Spinal cord (tissue), 10 donors: Measurements from ENCODE around the gene RFPL1. TPM values are rescaled to one million over a fixed set of nuclear protein-coding genes. Genes with fewer than 3 reads are reported as not detected.
"Not testable (repeated sequence)": the region's sequence is repeated elsewhere in the genome, so short reads cannot be mapped to it uniquely, and the experiment has no call there.

Source experiments
- DNase-seq, 6 donors: peaks; one replicate each; pipeline versions ENCODE4 v3.0.0 to v3.0.0-alpha.2; 2013 to 2015; ENCODE audit warnings: low spot score in 6 of 6, low read depth in 4 of 6
- H3K27ac ChIP-seq: one replicate; pipeline ENCODE4 v1.5.1; 2013; ENCODE audit warnings: low read depth, low read length, control low read depth
- H3K27me3 ChIP-seq: one replicate; pipeline ENCODE4 v1.6.1; 2013; ENCODE audit warnings: low read length; ENCODE audit not compliant: control insufficient read depth, insufficient read depth
- H3K36me3 ChIP-seq: one replicate; pipeline ENCODE4 v1.6.1; 2013; ENCODE audit warnings: low read length; ENCODE audit not compliant: control insufficient read depth, insufficient read depth
- H3K4me1 ChIP-seq: one replicate; pipeline ENCODE4 v1.6.1; 2013; ENCODE audit warnings: low read length; ENCODE audit not compliant: control insufficient read depth, insufficient read depth
- H3K4me3 ChIP-seq: one replicate; pipeline ENCODE4 v1.5.1; 2013; ENCODE audit warnings: low read depth, low read length, control low read depth
- H3K9me3 ChIP-seq: one replicate; pipeline ENCODE4 v1.6.1; 2013; ENCODE audit warnings: low read length; ENCODE audit not compliant: control insufficient read depth, insufficient read depth
- whole genome bisulfite sequencing: methylation state at CpG from one replicate; pipeline ENCODE4 v1.1.5; 2013; ENCODE audit warnings: missing lambda C conversion rate; ENCODE audit not compliant: insufficient coverage; 5-methylcytosine and 5-hydroxymethylcytosine counted together
- polyA plus RNA-seq, 2 donors: library from polyadenylated mRNA; unstranded; fragments of 120-200 nt; gene quantifications; one replicate each; pipeline ENCODE4 v1.2.1, GENCODE V29; 2013; ENCODE audit not compliant: insufficient read length in 2 of 2
- total RNA-seq, 2 donors: library from RNA; depleted of rRNA in 1 of 2; stranded (reverse); fragments of 120-200 nt in 1 of 2; fragments of >200 nt in 1 of 2; gene quantifications; one replicate each; pipeline versions ENCODE4 v1.2.3 to v1.2.4, GENCODE V29; 2013 to 2014
- donor health status: healthy.

RFPL1 gene
- total and polyA plus RNA-seq, 4 donors = 1.9 to 6.3 TPM; not detected in 2

DNA sequence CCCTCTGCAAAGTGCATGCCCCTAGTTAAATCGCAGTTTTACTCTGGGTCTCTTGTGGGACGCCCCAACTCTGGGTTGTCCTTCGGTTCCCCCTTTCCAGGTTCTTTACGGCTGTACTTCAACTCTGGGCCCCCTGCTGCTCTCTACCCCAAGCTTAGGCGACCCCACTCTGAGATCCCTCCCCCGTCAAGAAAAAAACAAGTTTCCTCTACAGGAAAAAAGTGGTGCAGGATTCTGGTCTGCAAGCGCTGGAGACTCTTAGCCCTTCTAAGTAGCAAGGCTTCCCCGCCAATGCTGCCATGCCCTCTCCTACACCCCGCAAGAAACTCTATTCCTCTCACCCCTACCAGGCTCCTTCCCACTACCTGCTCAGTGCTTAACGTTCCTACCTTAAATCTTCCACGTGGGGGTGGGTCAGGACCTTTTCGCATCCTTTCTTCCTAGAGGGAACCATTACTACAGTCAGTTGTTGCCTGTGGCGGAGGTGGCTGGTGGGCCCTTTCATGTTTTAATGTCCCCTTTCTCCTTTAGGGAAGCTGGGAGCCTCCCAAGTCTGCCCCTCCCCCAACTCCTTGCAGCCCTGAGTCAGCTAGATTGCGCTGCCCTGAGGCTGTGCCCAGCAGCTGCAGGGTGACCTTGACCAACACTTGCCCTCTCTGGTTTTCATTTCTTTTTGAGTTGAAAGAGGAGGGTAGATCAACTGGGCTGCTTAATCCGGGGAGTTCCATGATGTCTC is 43.0 kb downstream of the RFPL1 start:
- H3K4me1 ChIP-seq = peaks cover 56% of the 10 kb centered on the region
- H3K27me3 ChIP-seq = peaks cover 19% of the 10 kb centered on the region
- H3K9me3 ChIP-seq = no peaks in the 10 kb centered on the region
- H3K36me3 ChIP-seq = peaks cover 34% of the 10 kb centered on the region
- 3% methylated on average over 11 of the region's 15 CpGs for whole genome bisulfite sequencing
- no peak overlapping the region for H3K27ac ChIP-seq
- H3K4me3 ChIP-seq = peak overlapping the region; percentile 36
- peak in 1 of 6 donors; percentile 15 for DNase-seq

- H3K9me3 ChIP-seq = no peaks in the 10 kb centered on the region
- H3K27me3 ChIP-seq = peaks cover 19% of the 10 kb centered on the region
- H3K36me3 ChIP-seq = peaks cover 38% of the 10 kb centered on the region
- H3K4me1 ChIP-seq = peaks cover 48% of the 10 kb centered on the region
- H3K4me3 ChIP-seq = no peak overlapping the region
- no peak for DNase-seq
- H3K27ac ChIP-seq = no peak overlapping the region
- 71% methylated on average over 11 of the region's 11 CpGs for WGBS
These were observed 43.9 kb downstream of the RFPL1 start for GRCh38 chr22:29482253-29482652.

DNA sequence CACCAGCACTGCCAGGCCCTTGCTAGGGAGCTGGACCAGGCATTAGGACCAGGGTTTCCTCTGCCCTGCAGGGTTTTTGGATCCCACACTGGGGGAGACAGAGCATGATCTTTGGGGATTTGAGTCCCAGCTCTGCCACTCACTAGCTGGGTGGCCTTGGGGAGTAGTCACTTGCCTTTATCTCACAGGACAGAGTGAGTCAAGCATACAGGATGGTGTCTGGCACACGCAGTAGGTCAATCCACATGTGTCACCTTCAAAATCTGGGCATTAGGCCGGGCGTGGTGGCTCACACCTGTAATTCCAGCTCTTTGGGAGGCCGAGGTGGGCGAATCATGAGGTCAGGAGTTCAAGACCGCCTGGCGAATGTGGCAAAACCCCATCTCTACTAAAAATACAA is 44.3 kb downstream of the RFPL1 start:
- Histone ChIP-seq H3K27me3 (peaks cover 19% of the 10 kb centered on the region), H3K4me1 (peaks cover 44% of the 10 kb centered on the region), H3K27ac (no peak overlapping the region), H3K36me3 (peaks cover 42% of the 10 kb centered on the region), H3K4me3 (no peak overlapping the region), H3K9me3 (no peaks in the 10 kb centered on the region)
- no peak for DNase-seq
- WGBS = 95% methylated on average over 5 of the region's 7 CpGs

DNA sequence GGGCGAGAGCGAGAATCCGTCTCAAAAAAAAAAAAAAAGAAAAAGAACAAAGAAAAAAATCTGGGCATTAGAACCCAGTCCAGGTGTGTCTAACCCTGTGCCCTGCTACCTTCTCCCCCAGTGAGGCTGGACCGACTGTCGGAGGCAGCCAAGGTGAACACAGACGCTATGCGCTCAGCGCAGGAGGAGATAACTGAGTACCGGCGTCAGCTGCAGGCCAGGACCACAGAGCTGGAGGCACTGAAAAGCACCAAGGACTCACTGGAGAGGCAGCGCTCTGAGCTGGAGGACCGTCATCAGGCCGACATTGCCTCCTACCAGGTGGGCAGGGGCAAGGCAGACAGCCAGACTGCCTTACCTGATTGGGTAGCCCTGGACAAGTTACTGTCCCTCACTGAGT is 44.9 kb downstream of the RFPL1 start:
- WGBS = 96% methylated on average over 13 of the region's 13 CpGs
- no peaks in the 10 kb centered on the region for H3K9me3 ChIP-seq
- H3K27me3 ChIP-seq = peaks cover 19% of the 10 kb centered on the region
- DNase-seq = no peak
- H3K36me3 ChIP-seq = peaks cover 42% of the 10 kb centered on the region
- peaks cover 38% of the 10 kb centered on the region for H3K4me1 ChIP-seq
- no peak overlapping the region for H3K27ac ChIP-seq
- H3K4me3 ChIP-seq = no peak overlapping the region

DNA sequence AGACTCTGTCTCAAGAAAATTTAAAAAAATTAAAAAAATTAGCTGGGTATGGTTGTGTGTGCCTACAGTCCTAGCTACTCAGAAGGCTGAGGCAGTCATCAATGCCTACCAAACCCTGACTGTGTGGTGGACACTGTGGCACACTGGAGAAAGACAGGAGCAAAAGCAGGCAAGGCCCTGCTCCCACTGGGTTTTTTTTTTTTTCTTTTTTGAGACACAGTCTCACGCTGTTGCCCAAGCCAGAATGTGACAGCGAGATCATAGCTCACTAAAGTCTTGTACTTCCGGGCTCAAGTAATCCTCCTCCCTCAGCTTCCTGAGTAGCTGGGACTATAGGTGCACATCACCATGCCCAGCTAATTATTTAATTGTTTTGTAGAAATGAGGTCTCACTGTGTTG is 46.3 kb downstream of the RFPL1 start:
- DNase-seq = no peak
- no CpG with 5 or more reads among the region's 3 CpGs for WGBS
- H3K27ac ChIP-seq = no peak overlapping the region
- peaks cover 52% of the 10 kb centered on the region for H3K36me3 ChIP-seq
- H3K9me3 ChIP-seq = no peaks in the 10 kb centered on the region
- peaks cover 12% of the 10 kb centered on the region for H3K27me3 ChIP-seq
- H3K4me3 ChIP-seq = no peak overlapping the region
- H3K4me1 ChIP-seq = peaks cover 24% of the 10 kb centered on the region

DNA sequence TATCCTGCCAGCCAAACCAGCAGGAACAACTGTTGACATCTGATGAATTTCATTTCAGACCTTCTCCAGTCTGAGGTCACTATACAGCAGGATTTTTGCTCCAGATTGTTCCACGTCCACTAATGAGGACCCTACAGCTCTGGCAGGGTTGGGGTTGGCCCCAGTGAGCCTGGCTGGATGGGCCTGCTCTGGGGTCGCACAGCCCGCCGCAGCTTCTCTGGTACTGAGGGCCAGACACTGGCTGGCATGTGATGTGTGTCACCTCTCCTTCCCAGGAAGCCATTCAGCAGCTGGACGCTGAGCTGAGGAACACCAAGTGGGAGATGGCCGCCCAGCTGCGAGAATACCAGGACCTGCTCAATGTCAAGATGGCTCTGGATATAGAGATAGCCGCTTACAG is 47.1 kb downstream of the RFPL1 start:
- H3K4me1 ChIP-seq = peaks cover 18% of the 10 kb centered on the region
- H3K27me3 ChIP-seq = peaks cover 8% of the 10 kb centered on the region
- H3K36me3 ChIP-seq = peaks cover 52% of the 10 kb centered on the region
- no peaks in the 10 kb centered on the region for H3K9me3 ChIP-seq
- H3K4me3 ChIP-seq = no peak overlapping the region
- H3K27ac ChIP-seq = no peak overlapping the region
- DNase-seq = no peak
- 98% methylated on average over 8 of the region's 8 CpGs for WGBS

GRCh38 chr22:29487426-29487986 is 49.1 kb downstream of the RFPL1 start:
- WGBS = 100% methylated on average over 2 of the region's 6 CpGs
- no peak for DNase-seq

GRCh38 chr22:29489127-29489780 is 50.9 kb downstream of the RFPL1 start:
- 90% methylated on average over 8 of the region's 8 CpGs for WGBS
- not testable (repeated sequence) for H3K27me3 ChIP-seq, DNase-seq, H3K27ac ChIP-seq, H3K4me1 ChIP-seq, H3K9me3 ChIP-seq, H3K4me3 ChIP-seq
- H3K36me3 ChIP-seq = peaks cover 39% of the 10 kb centered on the region

More at GRCh38 chr22:29487426-29487986, 49.1 kb downstream of the RFPL1 start:
- Histone ChIP-seq H3K4me3 (no peak overlapping the region), H3K9me3 (no peaks in the 10 kb centered on the region), H3K27me3 (no peaks in the 10 kb centered on the region), H3K36me3 (peaks cover 47% of the 10 kb centered on the region), H3K4me1 (peaks cover 1% of the 10 kb centered on the region), H3K27ac (no peak overlapping the region)

- WGBS = 84% methylated on average over 5 of the region's 6 CpGs
- DNase-seq = no peak
- no peak overlapping the region for H3K4me3 ChIP-seq
- H3K36me3 ChIP-seq = peaks cover 23% of the 10 kb centered on the region
- H3K27me3 ChIP-seq = no peaks in the 10 kb centered on the region
- no peaks in the 10 kb centered on the region for H3K4me1 ChIP-seq
- no peak overlapping the region for H3K27ac ChIP-seq
- H3K9me3 ChIP-seq = peaks cover 3% of the 10 kb centered on the region
These were observed 52.6 kb downstream of the RFPL1 start for GRCh38 chr22:29491012-29491411.
